B cell (primary cell): Measurements from ENCODE around the gene CEACAM5. TPM values are rescaled to one million over a fixed set of nuclear protein-coding genes. Genes with fewer than 3 reads are reported as not detected.

Experiments used
- ATAC-seq: fragments of 200-7000 bp; cut with Tn5 transposase; one replicate; pipeline ENCODE4 v1.10.0; 2021; ENCODE audit warnings: low read depth, mild to moderate bottlenecking, moderate number of reproducible peaks, moderate library complexity
- CTCF ChIA-PET: fragments of 350-600 bp; sonication (Branson Sonifier 250); formaldehyde crosslinking; loops from one replicate; lab custom pipeline; 2021; ENCODE audit warnings: antibody characterized with exemption, inconsistent platforms; lab: Charles Lee
- POLR2A ChIA-PET: fragments of 350-600 bp; sonication (Branson Sonifier 250); formaldehyde crosslinking; loops from one replicate; lab custom pipeline; 2021; ENCODE audit warnings: antibody characterized with exemption; lab: Charles Lee
- DNase-seq: peaks from one replicate; pipeline ENCODE4 v3.0.0; 2013
- H2AFZ ChIP-seq: 2 replicates; pipeline ENCODE4 v1.6.1; 2012; ENCODE audit warnings: mild to moderate bottlenecking, low read depth, low read length; ENCODE audit not compliant: insufficient read depth, poor library complexity, severe bottlenecking
- H3K27ac ChIP-seq, 2 donors: 1 replicate in 1 of 2; 2 replicates in 1 of 2; pipeline ENCODE4 v1.5.1; 2012 to 2013; ENCODE audit warnings: low read length in 2 of 2, mild to moderate bottlenecking in 2 of 2, moderate library complexity in 1 of 2
- H3K27me3 ChIP-seq, 4 experiments: fragments of 200-600 bp in 1 of 4; sonication (generic) in 1 of 4; replicated peaks in 1 of 4; 1 replicate in 2 of 4; 2 replicates in 2 of 4; pipeline versions ENCODE4 v1.6.1 to v1.7.0; 2013 to 2016; ENCODE audit warnings: low read length in 3 of 4, mild to moderate bottlenecking in 2 of 4, mixed read lengths in 1 of 4, moderate library complexity in 1 of 4; ENCODE audit not compliant: insufficient read depth in 4 of 4, control insufficient read depth in 3 of 4; ENCODE audit errors: control extremely low read depth in 1 of 4
- H3K36me3 ChIP-seq, 2 experiments: replicated peaks in 1 of 2; 1 replicate in 1 of 2; 2 replicates in 1 of 2; pipeline versions ENCODE4 v1.6.1 to v1.7.1; 2013; ENCODE audit warnings: low read length in 1 of 2; ENCODE audit not compliant: insufficient read depth in 2 of 2, control insufficient read depth in 1 of 2; ENCODE audit errors: control extremely low read depth in 1 of 2, extremely low read depth in 1 of 2
- H3K4me1 ChIP-seq, 2 donors: fragments of 200-600 bp in 1 of 2; sonication (generic) in 1 of 2; 1 replicate in 1 of 2; 2 replicates in 1 of 2; pipeline versions ENCODE4 v1.5.1 to v1.6.1; 2013 to 2017; ENCODE audit warnings: low read length in 2 of 2; ENCODE audit not compliant: control insufficient read depth in 2 of 2, insufficient read depth in 2 of 2
- H3K4me2 ChIP-seq: replicated peaks from 2 replicates; pipeline ENCODE3; 2012; ENCODE audit warnings: mild to moderate bottlenecking, low read depth, low read length; ENCODE audit not compliant: poor library complexity, severe bottlenecking
- H3K4me3 ChIP-seq, 5 experiments: fragments of 200-600 bp in 1 of 5; sonication (generic) in 1 of 5; 1 replicate in 3 of 5; 2 replicates in 2 of 5; pipeline versions ENCODE4 v1.5.1 to v1.7.0; 2011 to 2016; ENCODE audit warnings: low read length in 4 of 5, mild to moderate bottlenecking in 4 of 5, low read depth in 2 of 5, control low read depth in 1 of 5, moderate library complexity in 1 of 5; ENCODE audit not compliant: insufficient read depth in 1 of 5; ENCODE audit errors: control extremely low read depth in 1 of 5, extremely low read depth in 1 of 5
- H3K79me2 ChIP-seq: fragments of 200-600 bp; sonication (generic); one replicate; pipeline ENCODE4 v1.6.0; 2016; ENCODE audit warnings: low read length; ENCODE audit not compliant: control insufficient read depth, insufficient read depth
- H3K9ac ChIP-seq: fragments of 200-600 bp; sonication (generic); 2 replicates; pipeline ENCODE4 v1.6.1; 2017; ENCODE audit warnings: mild to moderate bottlenecking, low read length, moderate library complexity
- H3K9me3 ChIP-seq, 3 donors: one replicate each; pipeline versions ENCODE4 v1.6.1 to v1.7.1; 2013; ENCODE audit warnings: low read length in 2 of 3; ENCODE audit not compliant: control insufficient read depth in 2 of 3, insufficient read depth in 1 of 3; ENCODE audit errors: control extremely low read depth in 1 of 3
- H4K20me1 ChIP-seq: 2 replicates; pipeline ENCODE4 v1.6.0; 2012; ENCODE audit warnings: mild to moderate bottlenecking, low read length; ENCODE audit not compliant: insufficient read depth, control insufficient read depth, poor library complexity, severe bottlenecking
- H3K27ac Mint-ChIP-seq: one replicate; pipeline ENCODE4 v1.8.0; 2021; ENCODE audit warnings: mixed read lengths
- H3K27me3 Mint-ChIP-seq: one replicate; pipeline ENCODE4 v1.8.0; 2021; ENCODE audit warnings: mixed read lengths
- H3K4me1 Mint-ChIP-seq: one replicate; pipeline ENCODE4 v1.8.0; 2021; ENCODE audit warnings: mixed read lengths
- H3K4me3 Mint-ChIP-seq: one replicate; pipeline ENCODE4 v1.8.0; 2021; ENCODE audit warnings: mixed read lengths
- H3K9me3 Mint-ChIP-seq: one replicate; pipeline ENCODE4 v1.8.0; 2022; ENCODE audit warnings: mixed read lengths; ENCODE audit not compliant: insufficient read depth
- EZH2 ChIP-seq: IDR thresholded peaks from 2 replicates; pipeline ENCODE4 v1.6.1; 2012; ENCODE audit warnings: borderline replicate concordance, low read depth, mild to moderate bottlenecking, moderate library complexity, low read length; ENCODE audit not compliant: insufficient read depth, poor library complexity, severe bottlenecking
- WGBS: methylation state at CpG from one replicate; pipeline ENCODE4 v1.1.5; 2013; ENCODE audit warnings: missing lambda C conversion rate; ENCODE audit not compliant: insufficient coverage; 5-methylcytosine and 5-hydroxymethylcytosine counted together
- intact Hi-C: fragments of 100-400 bp; cut with micrococcal nuclease; formaldehyde crosslinking; loops from one replicate; pipeline ENCODE4 v1.10.0; 2022
- polyA plus RNA-seq: library from polyadenylated mRNA; depleted of rRNA; stranded (reverse); fragments of >200 nt; gene quantifications from 2 replicates; pipeline ENCODE4 v1.2.3, GENCODE V29; 2012
- total RNA-seq, 2 donors: library from RNA; stranded (reverse); fragments of 120-200 nt in 1 of 2; gene quantifications; 1 replicate in 1 of 2; 2 replicates in 1 of 2; pipeline versions ENCODE4 v1.2.3 to v1.2.4, GENCODE V29; 2013 to 2022
- TF ChIP-seq, protein P1 (sequence below): fragments of 200-600 bp; IDR thresholded peaks from one replicate; pipeline ENCODE4 v1.8.0; 2022; ENCODE audit warnings: antibody characterized with exemption, mild to moderate bottlenecking

CEACAM5 gene
- total and polyA plus RNA-seq, 2 donors (not counting 1 experiment from before 2014, with no cell fraction given) = not detected

DNA sequence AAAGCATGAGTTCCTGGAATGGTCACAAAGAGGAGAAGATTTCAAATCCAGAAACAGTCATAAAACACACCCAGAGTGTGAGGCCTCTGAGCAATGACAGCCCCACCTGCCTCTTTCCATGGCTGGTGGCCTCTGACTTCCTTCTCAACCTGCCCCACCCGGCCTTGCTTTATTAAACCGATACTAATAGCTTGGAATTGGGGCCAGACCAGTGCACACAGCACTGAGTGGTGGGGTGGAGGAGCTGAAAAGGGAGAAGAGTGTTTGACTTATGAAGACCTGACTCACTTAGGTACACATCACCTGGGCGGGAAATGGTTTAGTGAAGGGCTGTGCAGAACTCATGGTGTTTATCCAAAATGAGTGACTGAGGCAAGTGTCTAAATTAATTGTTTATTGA is 26.2 kb downstream of the CEACAM5 start:
- no peak for DNase-seq

DNA sequence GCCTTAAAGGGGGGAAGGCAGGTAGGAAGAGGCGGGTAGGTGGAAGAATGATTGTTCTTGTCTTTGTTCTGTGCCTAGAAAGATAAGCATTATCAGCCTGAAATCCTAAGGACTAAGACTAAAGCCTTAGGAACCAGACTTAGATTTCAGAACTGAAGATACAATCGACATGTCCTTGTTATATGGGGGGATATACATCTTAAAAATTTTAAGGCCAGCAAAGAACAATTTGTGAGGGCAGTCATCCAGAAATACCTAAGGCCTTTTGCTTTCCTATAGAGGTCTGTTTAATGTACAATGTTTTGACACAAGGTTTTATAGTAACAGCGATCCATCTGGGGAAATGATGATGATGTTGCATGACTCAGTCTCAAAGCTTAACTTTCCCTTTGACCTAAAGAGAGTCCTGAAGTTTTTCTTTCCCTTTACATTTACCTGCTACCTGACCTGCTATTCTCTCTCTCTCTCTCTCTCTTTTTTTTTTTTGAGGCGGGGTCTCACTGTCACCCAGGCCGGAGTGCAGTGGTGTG is 26.7 kb downstream of the CEACAM5 start:
- Histone ChIP-seq H3K4me2 (no peak overlapping the region), H2AFZ (no peak overlapping the region), H4K20me1 (no peaks in the 10 kb centered on the region), H3K9me3 (no peaks in the 10 kb centered on the region), H3K27ac (no peak overlapping the region), H3K27me3 (peaks cover 0 to 6% (median 0%) of the 10 kb centered on the region in 4 experiments), H3K4me3 (no peak overlapping the region), H3K9ac (no peak overlapping the region), H3K4me1 (no peaks in the 10 kb centered on the region), H3K79me2 (no peaks in the 10 kb centered on the region), H3K36me3 (no peaks in the 10 kb centered on the region)
- no peak for TF ChIP-seq EZH2
- TF ChIP-seq, protein P1, sequence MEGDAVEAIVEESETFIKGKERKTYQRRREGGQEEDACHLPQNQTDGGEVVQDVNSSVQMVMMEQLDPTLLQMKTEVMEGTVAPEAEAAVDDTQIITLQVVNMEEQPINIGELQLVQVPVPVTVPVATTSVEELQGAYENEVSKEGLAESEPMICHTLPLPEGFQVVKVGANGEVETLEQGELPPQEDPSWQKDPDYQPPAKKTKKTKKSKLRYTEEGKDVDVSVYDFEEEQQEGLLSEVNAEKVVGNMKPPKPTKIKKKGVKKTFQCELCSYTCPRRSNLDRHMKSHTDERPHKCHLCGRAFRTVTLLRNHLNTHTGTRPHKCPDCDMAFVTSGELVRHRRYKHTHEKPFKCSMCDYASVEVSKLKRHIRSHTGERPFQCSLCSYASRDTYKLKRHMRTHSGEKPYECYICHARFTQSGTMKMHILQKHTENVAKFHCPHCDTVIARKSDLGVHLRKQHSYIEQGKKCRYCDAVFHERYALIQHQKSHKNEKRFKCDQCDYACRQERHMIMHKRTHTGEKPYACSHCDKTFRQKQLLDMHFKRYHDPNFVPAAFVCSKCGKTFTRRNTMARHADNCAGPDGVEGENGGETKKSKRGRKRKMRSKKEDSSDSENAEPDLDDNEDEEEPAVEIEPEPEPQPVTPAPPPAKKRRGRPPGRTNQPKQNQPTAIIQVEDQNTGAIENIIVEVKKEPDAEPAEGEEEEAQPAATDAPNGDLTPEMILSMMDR = no peak
- Mint-ChIP-seq H3K27me3 (peaks cover 46% of the 10 kb centered on the region), H3K4me3 (no peak overlapping the region), H3K27ac (no peak overlapping the region), H3K4me1 (no peaks in the 10 kb centered on the region), H3K9me3 (no peaks in the 10 kb centered on the region)
- intact Hi-C loops = no loop called here
- DNase-seq = no peak
- CTCF ChIA-PET = interaction anchor here (2.5 kb wide), 1 partner anchor 19 kb away, joined by 7 read pairs; no protein-coding TSS in a partner anchor
- ATAC-seq = no peak
- WGBS = 80% methylated on average over 3 of the region's 5 CpGs
- POLR2A ChIA-PET = no interaction called here

More for the DNA sequence above, 26.2 kb downstream of the CEACAM5 start:
- WGBS = 100% methylated on average over 1 of the region's 3 CpGs
- no peaks in the 10 kb centered on the region for H3K4me1 Mint-ChIP-seq
- Histone ChIP-seq H3K9ac (no peak overlapping the region), H2AFZ (no peak overlapping the region), H3K27ac (no peak overlapping the region), H3K4me3 (no peak overlapping the region), H3K4me2 (no peak overlapping the region), H3K79me2 (no peaks in the 10 kb centered on the region), H3K27me3 (peaks cover 0 to 6% (median 0%) of the 10 kb centered on the region in 4 experiments), H3K4me1 (no peaks in the 10 kb centered on the region), H3K9me3 (no peaks in the 10 kb centered on the region), H4K20me1 (no peaks in the 10 kb centered on the region), H3K36me3 (no peaks in the 10 kb centered on the region)
- H3K27me3 Mint-ChIP-seq = peaks cover 42% of the 10 kb centered on the region
- ChIA-PET CTCF (no interaction called here), POLR2A (no interaction called here)
- no peaks in the 10 kb centered on the region for H3K9me3 Mint-ChIP-seq
- H3K27ac Mint-ChIP-seq = no peak overlapping the region
- ATAC-seq = no peak
- H3K4me3 Mint-ChIP-seq = no peak overlapping the region
- no peak for TF ChIP-seq EZH2
- TF ChIP-seq, protein P1 = no peak
- intact Hi-C loops = no loop called here
